GM12878 (cell line): Measurements from ENCODE around the gene UBXN10. TPM values are rescaled to one million over a fixed set of nuclear protein-coding genes. Genes with fewer than 3 reads are reported as not detected.

ENCODE experiments used
- BMI1 ChIP-seq: fragments of 450-650 bp; IDR thresholded peaks from 2 replicates; pipeline ENCODE4 v1.6.1; 2016; ENCODE audit warnings: mild to moderate bottlenecking, moderate library complexity, borderline replicate concordance
- CBX3 ChIP-seq: fragments of 200-600 bp; sonication (generic); IDR thresholded peaks from 2 replicates; pipeline ENCODE4 v1.6.1; 2016; ENCODE audit warnings: low read depth, borderline replicate concordance
- CBX5 ChIP-seq: sonication (generic); IDR thresholded peaks from 2 replicates; pipeline ENCODE4 v1.6.1; 2016; ENCODE audit warnings: low read depth, moderate library complexity, mild to moderate bottlenecking, inconsistent platforms
- ETV6 ChIP-seq, 2 experiments: fragments of 450-650 bp in 1 of 2; IDR thresholded peaks in 1 of 2; conservative IDR thresholded peaks in 1 of 2; 2 replicates each; pipeline ENCODE4 v1.6.1; 2014; ENCODE audit warnings: antibody characterized with exemption in 1 of 2, borderline replicate concordance in 1 of 2, low read depth in 1 of 2, mild to moderate bottlenecking in 1 of 2, moderate library complexity in 1 of 2
- KLF5 ChIP-seq: fragments of 450-650 bp; IDR thresholded peaks from 2 replicates; pipeline ENCODE4 v1.6.1; 2014; ENCODE audit warnings: mild to moderate bottlenecking; ENCODE audit not compliant: partially characterized antibody
- ZNF24 ChIP-seq: fragments of 450-650 bp; IDR thresholded peaks from 2 replicates; pipeline ENCODE4 v1.6.1; 2017; ENCODE audit warnings: antibody characterized with exemption, mild to moderate bottlenecking
- polyA plus RNA-seq, 11 experiments: library from polyadenylated mRNA; depleted of rRNA in 4 of 11; unstranded in 6 of 11; stranded (reverse) in 5 of 11; fragments of >200 nt; fragmentation: Nextera tagmentation in 4 of 11; fragmentation: Illumina TruSeq in 1 of 11; extraction: Ambion mirVana in 4 of 11; extraction: Trizol in 1 of 11; gene quantifications; 1 replicate in 1 of 11; 2 replicates in 10 of 11; pipeline versions ENCODE4 v1.2.1 to v1.2.3, GENCODE V29; 2011 to 2016; ENCODE audit warnings: inconsistent platforms in 2 of 11, missing spikeins in 2 of 11, low read depth in 1 of 11
- total RNA-seq, 4 experiments: library from RNA; depleted of rRNA in 3 of 4; stranded (reverse); fragments of >200 nt in 3 of 4; fragmentation: Illumina TruSeq in 1 of 4; extraction: Trizol in 1 of 4; gene quantifications; 2 replicates each; pipeline versions ENCODE4 v1.2.1 to v1.2.3, GENCODE V29; 2013 to 2021
- TF ChIP-seq, protein P1 (sequence below): fragments of 450-650 bp; IDR thresholded peaks from 2 replicates; pipeline ENCODE4 v1.6.1; 2018; ENCODE audit warnings: mild to moderate bottlenecking, low read depth, moderate library complexity; ENCODE audit not compliant: partially characterized antibody
- TF ChIP-seq, protein P2 (sequence below): IDR thresholded peaks from 2 replicates; pipeline ENCODE4 v1.6.1; 2012; ENCODE audit warnings: low read length, inconsistent platforms
- TF ChIP-seq, protein P3 (sequence below): IDR thresholded peaks from 2 replicates; pipeline ENCODE4 v1.6.1; 2011; ENCODE audit warnings: borderline replicate concordance, low read depth, mild to moderate bottlenecking, moderate library complexity, low read length; ENCODE audit not compliant: insufficient read depth, poor library complexity, severe bottlenecking
- TF ChIP-seq, protein P4 (sequence below): fragments of 450-650 bp; IDR thresholded peaks from 2 replicates; pipeline ENCODE4 v1.6.1; 2017; ENCODE audit warnings: mild to moderate bottlenecking, moderate library complexity
- TF ChIP-seq, protein P5 (sequence below): fragments of 450-650 bp; IDR thresholded peaks from 2 replicates; pipeline ENCODE4 v1.6.1; 2016; ENCODE audit warnings: mild to moderate bottlenecking

UBXN10 gene
- total and polyA plus RNA-seq, 10 of the 15 experiments (the other 5 are each of a cell fraction or from before 2014, with no cell fraction given): 0.03 to 0.15 (median 0.06) TPM; not detected in 7

DNA sequence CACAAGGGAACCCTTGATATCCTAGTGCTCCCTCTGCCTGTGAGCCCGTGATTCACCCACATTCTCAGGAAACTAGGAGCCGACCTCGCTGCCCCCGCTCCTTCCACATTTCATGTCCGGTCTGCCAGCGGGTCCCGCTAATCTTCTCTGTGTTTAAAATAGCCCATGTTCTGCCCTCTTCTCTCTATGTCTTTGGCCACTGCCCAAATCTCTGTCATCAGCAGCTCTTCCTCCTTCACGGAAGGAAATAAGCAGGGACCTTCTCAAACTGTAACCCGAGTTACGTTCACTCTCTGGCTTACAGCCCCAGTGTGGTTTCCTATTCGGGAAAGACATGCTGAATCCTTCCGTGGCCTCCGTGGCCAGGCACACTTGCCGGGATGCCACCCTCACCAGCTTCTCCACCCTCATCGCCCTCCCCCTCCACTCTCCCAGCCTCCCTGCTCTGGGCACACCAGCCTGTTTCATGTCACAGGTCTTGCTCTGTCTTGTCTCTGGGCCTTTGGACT, 21.1 kb upstream of the UBXN10 start (continued):
- TF ChIP-seq, protein P1, sequence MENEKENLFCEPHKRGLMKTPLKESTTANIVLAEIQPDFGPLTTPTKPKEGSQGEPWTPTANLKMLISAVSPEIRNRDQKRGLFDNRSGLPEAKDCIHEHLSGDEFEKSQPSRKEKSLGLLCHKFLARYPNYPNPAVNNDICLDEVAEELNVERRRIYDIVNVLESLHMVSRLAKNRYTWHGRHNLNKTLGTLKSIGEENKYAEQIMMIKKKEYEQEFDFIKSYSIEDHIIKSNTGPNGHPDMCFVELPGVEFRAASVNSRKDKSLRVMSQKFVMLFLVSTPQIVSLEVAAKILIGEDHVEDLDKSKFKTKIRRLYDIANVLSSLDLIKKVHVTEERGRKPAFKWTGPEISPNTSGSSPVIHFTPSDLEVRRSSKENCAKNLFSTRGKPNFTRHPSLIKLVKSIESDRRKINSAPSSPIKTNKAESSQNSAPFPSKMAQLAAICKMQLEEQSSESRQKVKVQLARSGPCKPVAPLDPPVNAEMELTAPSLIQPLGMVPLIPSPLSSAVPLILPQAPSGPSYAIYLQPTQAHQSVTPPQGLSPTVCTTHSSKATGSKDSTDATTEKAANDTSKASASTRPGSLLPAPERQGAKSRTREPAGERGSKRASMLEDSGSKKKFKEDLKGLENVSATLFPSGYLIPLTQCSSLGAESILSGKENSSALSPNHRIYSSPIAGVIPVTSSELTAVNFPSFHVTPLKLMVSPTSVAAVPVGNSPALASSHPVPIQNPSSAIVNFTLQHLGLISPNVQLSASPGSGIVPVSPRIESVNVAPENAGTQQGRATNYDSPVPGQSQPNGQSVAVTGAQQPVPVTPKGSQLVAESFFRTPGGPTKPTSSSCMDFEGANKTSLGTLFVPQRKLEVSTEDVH: no peak
- TF ChIP-seq, protein P2, sequence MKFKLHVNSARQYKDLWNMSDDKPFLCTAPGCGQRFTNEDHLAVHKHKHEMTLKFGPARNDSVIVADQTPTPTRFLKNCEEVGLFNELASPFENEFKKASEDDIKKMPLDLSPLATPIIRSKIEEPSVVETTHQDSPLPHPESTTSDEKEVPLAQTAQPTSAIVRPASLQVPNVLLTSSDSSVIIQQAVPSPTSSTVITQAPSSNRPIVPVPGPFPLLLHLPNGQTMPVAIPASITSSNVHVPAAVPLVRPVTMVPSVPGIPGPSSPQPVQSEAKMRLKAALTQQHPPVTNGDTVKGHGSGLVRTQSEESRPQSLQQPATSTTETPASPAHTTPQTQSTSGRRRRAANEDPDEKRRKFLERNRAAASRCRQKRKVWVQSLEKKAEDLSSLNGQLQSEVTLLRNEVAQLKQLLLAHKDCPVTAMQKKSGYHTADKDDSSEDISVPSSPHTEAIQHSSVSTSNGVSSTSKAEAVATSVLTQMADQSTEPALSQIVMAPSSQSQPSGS: no peak
- no peak for TF ChIP-seq ETV6 (conservative IDR thresholded peaks at IDR 0.05 in 1 of 2, IDR thresholded peaks at IDR 0.05 in 1 of 2; ENCODE audit: borderline replicate concordance in 1 of 2, low read depth in 1 of 2)
- TF ChIP-seq, protein P3, sequence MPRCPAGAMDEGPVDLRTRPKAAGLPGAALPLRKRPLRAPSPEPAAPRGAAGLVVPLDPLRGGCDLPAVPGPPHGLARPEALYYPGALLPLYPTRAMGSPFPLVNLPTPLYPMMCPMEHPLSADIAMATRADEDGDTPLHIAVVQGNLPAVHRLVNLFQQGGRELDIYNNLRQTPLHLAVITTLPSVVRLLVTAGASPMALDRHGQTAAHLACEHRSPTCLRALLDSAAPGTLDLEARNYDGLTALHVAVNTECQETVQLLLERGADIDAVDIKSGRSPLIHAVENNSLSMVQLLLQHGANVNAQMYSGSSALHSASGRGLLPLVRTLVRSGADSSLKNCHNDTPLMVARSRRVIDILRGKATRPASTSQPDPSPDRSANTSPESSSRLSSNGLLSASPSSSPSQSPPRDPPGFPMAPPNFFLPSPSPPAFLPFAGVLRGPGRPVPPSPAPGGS: no peak
- TF ChIP-seq CBX3: no peak
- TF ChIP-seq ZNF24: no peak
- TF ChIP-seq BMI1: no peak
- TF ChIP-seq, protein P4, sequence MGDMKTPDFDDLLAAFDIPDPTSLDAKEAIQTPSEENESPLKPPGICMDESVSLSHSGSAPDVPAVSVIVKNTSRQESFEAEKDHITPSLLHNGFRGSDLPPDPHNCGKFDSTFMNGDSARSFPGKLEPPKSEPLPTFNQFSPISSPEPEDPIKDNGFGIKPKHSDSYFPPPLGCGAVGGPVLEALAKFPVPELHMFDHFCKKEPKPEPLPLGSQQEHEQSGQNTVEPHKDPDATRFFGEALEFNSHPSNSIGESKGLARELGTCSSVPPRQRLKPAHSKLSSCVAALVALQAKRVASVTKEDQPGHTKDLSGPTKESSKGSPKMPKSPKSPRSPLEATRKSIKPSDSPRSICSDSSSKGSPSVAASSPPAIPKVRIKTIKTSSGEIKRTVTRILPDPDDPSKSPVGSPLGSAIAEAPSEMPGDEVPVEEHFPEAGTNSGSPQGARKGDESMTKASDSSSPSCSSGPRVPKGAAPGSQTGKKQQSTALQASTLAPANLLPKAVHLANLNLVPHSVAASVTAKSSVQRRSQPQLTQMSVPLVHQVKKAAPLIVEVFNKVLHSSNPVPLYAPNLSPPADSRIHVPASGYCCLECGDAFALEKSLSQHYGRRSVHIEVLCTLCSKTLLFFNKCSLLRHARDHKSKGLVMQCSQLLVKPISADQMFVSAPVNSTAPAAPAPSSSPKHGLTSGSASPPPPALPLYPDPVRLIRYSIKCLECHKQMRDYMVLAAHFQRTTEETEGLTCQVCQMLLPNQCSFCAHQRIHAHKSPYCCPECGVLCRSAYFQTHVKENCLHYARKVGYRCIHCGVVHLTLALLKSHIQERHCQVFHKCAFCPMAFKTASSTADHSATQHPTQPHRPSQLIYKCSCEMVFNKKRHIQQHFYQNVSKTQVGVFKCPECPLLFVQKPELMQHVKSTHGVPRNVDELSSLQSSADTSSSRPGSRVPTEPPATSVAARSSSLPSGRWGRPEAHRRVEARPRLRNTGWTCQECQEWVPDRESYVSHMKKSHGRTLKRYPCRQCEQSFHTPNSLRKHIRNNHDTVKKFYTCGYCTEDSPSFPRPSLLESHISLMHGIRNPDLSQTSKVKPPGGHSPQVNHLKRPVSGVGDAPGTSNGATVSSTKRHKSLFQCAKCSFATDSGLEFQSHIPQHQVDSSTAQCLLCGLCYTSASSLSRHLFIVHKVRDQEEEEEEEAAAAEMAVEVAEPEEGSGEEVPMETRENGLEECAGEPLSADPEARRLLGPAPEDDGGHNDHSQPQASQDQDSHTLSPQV: no peak
- TF ChIP-seq, protein P5, sequence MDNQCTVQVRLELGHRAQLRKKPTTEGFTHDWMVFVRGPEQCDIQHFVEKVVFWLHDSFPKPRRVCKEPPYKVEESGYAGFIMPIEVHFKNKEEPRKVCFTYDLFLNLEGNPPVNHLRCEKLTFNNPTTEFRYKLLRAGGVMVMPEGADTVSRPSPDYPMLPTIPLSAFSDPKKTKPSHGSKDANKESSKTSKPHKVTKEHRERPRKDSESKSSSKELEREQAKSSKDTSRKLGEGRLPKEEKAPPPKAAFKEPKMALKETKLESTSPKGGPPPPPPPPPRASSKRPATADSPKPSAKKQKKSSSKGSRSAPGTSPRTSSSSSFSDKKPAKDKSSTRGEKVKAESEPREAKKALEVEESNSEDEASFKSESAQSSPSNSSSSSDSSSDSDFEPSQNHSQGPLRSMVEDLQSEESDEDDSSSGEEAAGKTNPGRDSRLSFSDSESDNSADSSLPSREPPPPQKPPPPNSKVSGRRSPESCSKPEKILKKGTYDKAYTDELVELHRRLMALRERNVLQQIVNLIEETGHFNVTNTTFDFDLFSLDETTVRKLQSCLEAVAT: no peak
- TF ChIP-seq KLF5: no peak
- TF ChIP-seq CBX5: no peak
